Measurements from ENCODE around the gene STIMATE. TPM values are rescaled to one million over a fixed set of nuclear protein-coding genes. Genes with fewer than 3 reads are reported as not detected.

Gene STIMATE
- total RNA-seq, 2 experiments from 2014 or later, result 12.0 to 17.1 TPM

- Mint-ChIP-seq H3K9me3 (ENCODE audit: low read depth) (no peaks in the 10 kb centered on the region), H3K4me1 (no peaks in the 10 kb centered on the region), H3K4me3 (no peak overlapping the region), H3K36me3 (ENCODE audit: low read depth) (peaks cover 20% of the 10 kb centered on the region), H3K27me3 (no peaks in the 10 kb centered on the region), H3K27ac (no peak overlapping the region)
- intact Hi-C loops (cut with DNase I, micrococcal nuclease), result no loop called here
- no peak for DNase-seq
- no peak for ATAC-seq
- ChIA-PET CTCF (no interaction called here), POLR2A (no interaction called here)
Observed at GRCh38 chr3:52917044-52917443, 19.7 kb upstream of the STIMATE start.

- no peak for DNase-seq
- H3K4me1 Mint-ChIP-seq, result no peaks in the 10 kb centered on the region
Observed at GRCh38 chr3:52915294-52915693, 17.9 kb upstream of the STIMATE start.

GRCh38 chr3:52912885-52913731 is 15.8 kb upstream of the STIMATE start:
- POLR2A ChIA-PET, result no interaction called here
- intact Hi-C loops (cut with DNase I, micrococcal nuclease), result no loop called here
- no peaks in the 10 kb centered on the region for H3K27me3 Mint-ChIP-seq
- H3K27ac Mint-ChIP-seq, result no peak overlapping the region
- DNase-seq, result no peak
- H3K4me3 Mint-ChIP-seq, result no peak overlapping the region
- H3K36me3 Mint-ChIP-seq (ENCODE audit: low read depth), result peaks cover 31% of the 10 kb centered on the region
- CTCF ChIA-PET, result interaction anchor here (0.8 to 1.5 kb wide), 4 partner anchors 21 to 283 kb away, joined by 3 to 5 read pairs (median 4); no protein-coding TSS in a partner anchor
- no peaks in the 10 kb centered on the region for H3K9me3 Mint-ChIP-seq (ENCODE audit: low read depth)
- no peaks in the 10 kb centered on the region for H3K4me1 Mint-ChIP-seq
- ATAC-seq, result no peak

More at GRCh38 chr3:52915294-52915693, 17.9 kb upstream of the STIMATE start:
- Mint-ChIP-seq H3K36me3 (ENCODE audit: low read depth) (peaks cover 26% of the 10 kb centered on the region), H3K9me3 (ENCODE audit: low read depth) (no peaks in the 10 kb centered on the region), H3K27me3 (no peaks in the 10 kb centered on the region), H3K27ac (no peak overlapping the region), H3K4me3 (no peak overlapping the region)
- POLR2A ChIA-PET, result no interaction called here
- intact Hi-C loops (cut with DNase I, micrococcal nuclease), result no loop called here
- no peak for ATAC-seq
- CTCF ChIA-PET, result interaction anchor here (0.5 to 0.7 kb wide), 3 partner anchors 11 to 356 kb away, joined by 3 to 4 read pairs (median 3); no protein-coding TSS in a partner anchor

GRCh38 chr3:52910823-52911222 is 13.5 kb upstream of the STIMATE start:
- H3K27me3 Mint-ChIP-seq, result no peaks in the 10 kb centered on the region
- H3K9me3 Mint-ChIP-seq (ENCODE audit: low read depth), result no peaks in the 10 kb centered on the region
- DNase-seq (no peak), ATAC-seq (no peak)
- CTCF ChIA-PET, result no interaction called here
- intact Hi-C loops (cut with DNase I, micrococcal nuclease), result no loop called here
- H3K4me1 Mint-ChIP-seq, result no peaks in the 10 kb centered on the region
- no peak overlapping the region for H3K4me3 Mint-ChIP-seq
- peaks cover 27% of the 10 kb centered on the region for H3K36me3 Mint-ChIP-seq (ENCODE audit: low read depth)
- POLR2A ChIA-PET, result no interaction called here
- peak overlapping the region; percentile 58 for H3K27ac Mint-ChIP-seq

- no peak overlapping the region for H3K27ac Mint-ChIP-seq
- DNase-seq (no peak), ATAC-seq (no peak)
- intact Hi-C loops (cut with DNase I, micrococcal nuclease), result no loop called here
- H3K4me1 Mint-ChIP-seq, result no peaks in the 10 kb centered on the region
- POLR2A ChIA-PET, result no interaction called here
- no peaks in the 10 kb centered on the region for H3K9me3 Mint-ChIP-seq (ENCODE audit: low read depth)
- CTCF ChIA-PET, result interaction anchor here (0.9 to 1.4 kb wide), 4 partner anchors 20 to 203 kb away, joined by 3 to 5 read pairs (median 5); no protein-coding TSS in a partner anchor
- H3K27me3 Mint-ChIP-seq, result no peaks in the 10 kb centered on the region
- H3K4me3 Mint-ChIP-seq, result no peak overlapping the region
- peaks cover 15% of the 10 kb centered on the region for H3K36me3 Mint-ChIP-seq (ENCODE audit: low read depth)
Observed at GRCh38 chr3:52907497-52907896, 10.1 kb upstream of the STIMATE start.

- H3K4me1 Mint-ChIP-seq, result no peaks in the 10 kb centered on the region
- POLR2A ChIA-PET, result interaction anchor here (0.7 kb wide), 1 partner anchor 1849 kb away, joined by 3 read pairs; no protein-coding TSS in a partner anchor
- intact Hi-C loops (cut with DNase I, micrococcal nuclease), result no loop called here
Observed at GRCh38 chr3:52904552-52904951, 7.2 kb upstream of the STIMATE start.

GRCh38 chr3:52904000-52904399 is 6.7 kb upstream of the STIMATE start:
- CTCF ChIA-PET, result interaction anchor here (0.6 to 3.1 kb wide), 4 partner anchors 10 to 55 kb away, joined by 3 to 13 read pairs (median 5); no protein-coding TSS in a partner anchor
- H3K36me3 Mint-ChIP-seq (ENCODE audit: low read depth), result peaks cover 3% of the 10 kb centered on the region
- no peak for DNase-seq
- H3K4me3 Mint-ChIP-seq, result no peak overlapping the region
- no peak overlapping the region for H3K27ac Mint-ChIP-seq
- H3K27me3 Mint-ChIP-seq, result no peaks in the 10 kb centered on the region
- intact Hi-C loops (cut with DNase I, micrococcal nuclease), result no loop called here
- H3K9me3 Mint-ChIP-seq (ENCODE audit: low read depth), result no peaks in the 10 kb centered on the region
- POLR2A ChIA-PET, result interaction anchor here (0.7 kb wide), 1 partner anchor 1848 kb away, joined by 3 read pairs; no protein-coding TSS in a partner anchor
- no peaks in the 10 kb centered on the region for H3K4me1 Mint-ChIP-seq
- no peak for ATAC-seq

More at GRCh38 chr3:52904552-52904951, 7.2 kb upstream of the STIMATE start:
- no peak overlapping the region for H3K4me3 Mint-ChIP-seq
- no peaks in the 10 kb centered on the region for H3K9me3 Mint-ChIP-seq (ENCODE audit: low read depth)
- CTCF ChIA-PET, result interaction anchor here (0.6 to 3.1 kb wide), 5 partner anchors 11 to 56 kb away, joined by 3 to 13 read pairs (median 5); no protein-coding TSS in a partner anchor
- H3K27ac Mint-ChIP-seq, result no peak overlapping the region
- H3K36me3 Mint-ChIP-seq (ENCODE audit: low read depth), result peaks cover 3% of the 10 kb centered on the region
- no peak for ATAC-seq
- no peak for DNase-seq
- no peaks in the 10 kb centered on the region for H3K27me3 Mint-ChIP-seq

GRCh38 chr3:52896613-52897012 is 735 bp downstream of the STIMATE start:
- ChIA-PET CTCF (interaction anchor here (0.7 to 1.4 kb wide), 4 partner anchors 17 to 507 kb away, joined by 3 to 4 read pairs (median 3); no protein-coding TSS in a partner anchor), POLR2A (no interaction called here)
- ATAC-seq (no peak), DNase-seq (no peak)
- Mint-ChIP-seq H3K9me3 (ENCODE audit: low read depth) (no peaks in the 10 kb centered on the region), H3K4me1 (peaks cover 57% of the 10 kb centered on the region), H3K27ac (peak overlapping the region; percentile 48), H3K27me3 (no peaks in the 10 kb centered on the region), H3K4me3 (peak overlapping the region; percentile 81), H3K36me3 (ENCODE audit: low read depth) (peaks cover 3% of the 10 kb centered on the region)
- intact Hi-C loops (cut with DNase I, micrococcal nuclease), result loop anchor here (1.0 to 10.0 kb wide), 15 partner anchors 38 to 988 kb away; partner anchors contain the start of genes GLT8D1 (in 2 of the 2), ACTR8 (in 1 of the 2), DUSP7 (in 1 of the 2) and GNL3 (in 1 of the 2)

- Mint-ChIP-seq H3K4me3 (peak overlapping the region; percentile 81), H3K36me3 (ENCODE audit: low read depth) (peaks cover 3% of the 10 kb centered on the region), H3K4me1 (peaks cover 62% of the 10 kb centered on the region), H3K9me3 (ENCODE audit: low read depth) (no peaks in the 10 kb centered on the region), H3K27me3 (no peaks in the 10 kb centered on the region), H3K27ac (peak overlapping the region; percentile 53)
- CTCF ChIA-PET, result interaction anchor here (0.7 to 1.4 kb wide), 4 partner anchors 17 to 214 kb away, joined by 3 to 4 read pairs (median 3); no protein-coding TSS in a partner anchor
- POLR2A ChIA-PET, result no interaction called here
- DNase-seq (no peak), ATAC-seq (no peak)
- intact Hi-C loops (cut with DNase I, micrococcal nuclease), result loop anchor here (2.0 to 10.0 kb wide), 13 partner anchors 39 to 989 kb away; partner anchors contain the start of genes GLT8D1 (in 2 of the 2), ACTR8 (in 1 of the 2), DUSP7 (in 1 of the 2) and GNL3 (in 1 of the 2)
Observed at GRCh38 chr3:52896151-52896550, 1.2 kb downstream of the STIMATE start.

GRCh38 chr3:52895418-52895817 is 1.9 kb downstream of the STIMATE start:
- peak overlapping the region; percentile 81 for H3K4me3 Mint-ChIP-seq
- no peaks in the 10 kb centered on the region for H3K27me3 Mint-ChIP-seq
- H3K9me3 Mint-ChIP-seq (ENCODE audit: low read depth), result no peaks in the 10 kb centered on the region
- ChIA-PET POLR2A (interaction anchor here (0.7 kb wide), 1 partner anchor 53 kb away, joined by 3 read pairs; no protein-coding TSS in a partner anchor), CTCF (interaction anchor here (0.9 to 2.8 kb wide), 3 partner anchors 8 to 215 kb away, joined by 3 to 13 read pairs (median 4); no protein-coding TSS in a partner anchor)
- peaks cover 69% of the 10 kb centered on the region for H3K4me1 Mint-ChIP-seq
- peak; percentile 69 for DNase-seq
- intact Hi-C loops (cut with DNase I, micrococcal nuclease), result loop anchor here (2.0 to 10.0 kb wide), 7 partner anchors 39 to 989 kb away; partner anchors contain the start of genes ACTR8 (in 1 of the 2), GLT8D1 (in 1 of the 2), GNL3 (in 1 of the 2) and NISCH (in 1 of the 2)
- H3K27ac Mint-ChIP-seq, result peak overlapping the region; percentile 53
- peaks cover 3% of the 10 kb centered on the region for H3K36me3 Mint-ChIP-seq (ENCODE audit: low read depth)
- ATAC-seq, result peak; percentile 66

GRCh38 chr3:52894756-52895155 is 2.6 kb downstream of the STIMATE start:
- ATAC-seq, result no peak
- Mint-ChIP-seq H3K4me1 (peaks cover 76% of the 10 kb centered on the region), H3K27me3 (no peaks in the 10 kb centered on the region), H3K4me3 (no peak overlapping the region), H3K9me3 (ENCODE audit: low read depth) (no peaks in the 10 kb centered on the region), H3K36me3 (ENCODE audit: low read depth) (peaks cover 3% of the 10 kb centered on the region), H3K27ac (peak overlapping the region; percentile 53)
- intact Hi-C loops (cut with DNase I, micrococcal nuclease), result loop anchor here (2.0 to 10.0 kb wide), 10 partner anchors 40 to 990 kb away; partner anchors contain the start of genes ACTR8 (in 1 of the 2), DCP1A (in 1 of the 2), GLT8D1 (in 1 of the 2) and GNL3 (in 1 of the 2)
- no peak for DNase-seq
- ChIA-PET POLR2A (interaction anchor here (0.7 kb wide), 2 partner anchors 53 to 214 kb away, joined by 3 read pairs; no protein-coding TSS in a partner anchor), CTCF (interaction anchor here (1.0 to 2.8 kb wide), 3 partner anchors 9 to 164 kb away, joined by 3 to 13 read pairs (median 4); no protein-coding TSS in a partner anchor)
